Measurements from ENCODE around the gene PRICKLE1. TPM values are rescaled to one million over a fixed set of nuclear protein-coding genes. Genes with fewer than 3 reads are reported as not detected.

Gene PRICKLE1
- total and polyA plus RNA-seq, 2 donors (not counting 1 experiment from before 2014, with no cell fraction given) = 6.3 to 21.6 TPM

DNA sequence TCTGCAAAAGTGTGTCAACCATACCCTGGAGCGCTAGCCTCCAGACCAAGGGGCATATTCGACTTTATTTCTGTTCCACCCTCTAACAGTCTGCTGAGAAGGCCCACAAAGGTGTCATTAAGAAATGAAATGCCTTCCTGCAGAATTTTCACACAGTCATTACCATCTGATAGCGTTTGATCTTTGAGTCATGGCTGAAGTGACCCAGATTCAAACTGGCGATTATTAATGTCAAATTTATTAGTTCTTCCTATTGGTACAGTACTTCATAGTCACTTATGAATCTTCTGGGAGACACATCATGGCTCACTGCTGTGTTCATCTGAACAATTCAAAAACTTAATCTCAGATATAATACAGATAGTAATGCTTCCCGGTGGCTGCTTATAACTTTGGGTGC lies 13.2 kb downstream of the PRICKLE1 start:
- DNase-seq (no peak), ATAC-seq (ENCODE audit: low read depth) (no peak)
- peaks cover 13% of the 10 kb centered on the region for H3K27me3 Mint-ChIP-seq
- H3K9me3 ChIP-seq (ENCODE audit: control extremely low read depth in 1 of 3, control insufficient read depth in 2 of 3, insufficient read depth in 1 of 3, low read length in 2 of 3) = no peaks in the 10 kb centered on the region
- 92% methylated on average over 2 of the region's 5 CpGs for WGBS (ENCODE audit: insufficient coverage)
- no peak for TF ChIP-seq EZH2 (IDR thresholded peaks at IDR 0.05; ENCODE audit: borderline replicate concordance, insufficient read depth, low read depth, low read length, poor library complexity, severe bottlenecking)
- TF ChIP-seq, protein P1, sequence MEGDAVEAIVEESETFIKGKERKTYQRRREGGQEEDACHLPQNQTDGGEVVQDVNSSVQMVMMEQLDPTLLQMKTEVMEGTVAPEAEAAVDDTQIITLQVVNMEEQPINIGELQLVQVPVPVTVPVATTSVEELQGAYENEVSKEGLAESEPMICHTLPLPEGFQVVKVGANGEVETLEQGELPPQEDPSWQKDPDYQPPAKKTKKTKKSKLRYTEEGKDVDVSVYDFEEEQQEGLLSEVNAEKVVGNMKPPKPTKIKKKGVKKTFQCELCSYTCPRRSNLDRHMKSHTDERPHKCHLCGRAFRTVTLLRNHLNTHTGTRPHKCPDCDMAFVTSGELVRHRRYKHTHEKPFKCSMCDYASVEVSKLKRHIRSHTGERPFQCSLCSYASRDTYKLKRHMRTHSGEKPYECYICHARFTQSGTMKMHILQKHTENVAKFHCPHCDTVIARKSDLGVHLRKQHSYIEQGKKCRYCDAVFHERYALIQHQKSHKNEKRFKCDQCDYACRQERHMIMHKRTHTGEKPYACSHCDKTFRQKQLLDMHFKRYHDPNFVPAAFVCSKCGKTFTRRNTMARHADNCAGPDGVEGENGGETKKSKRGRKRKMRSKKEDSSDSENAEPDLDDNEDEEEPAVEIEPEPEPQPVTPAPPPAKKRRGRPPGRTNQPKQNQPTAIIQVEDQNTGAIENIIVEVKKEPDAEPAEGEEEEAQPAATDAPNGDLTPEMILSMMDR (IDR thresholded peaks at IDR 0.05) = no peak
- no peaks in the 10 kb centered on the region for H3K4me1 ChIP-seq (ENCODE audit: control insufficient read depth in 2 of 2, insufficient read depth in 2 of 2, low read length in 2 of 2)
- H3K27ac Mint-ChIP-seq = no peak overlapping the region
- ChIA-PET CTCF (no interaction called here), POLR2A (no interaction called here)
- H3K27ac ChIP-seq (ENCODE audit: low read length in 2 of 2) = no peak overlapping the region
- H3K4me3 Mint-ChIP-seq = no peak overlapping the region
- H3K79me2 ChIP-seq (ENCODE audit: control insufficient read depth, insufficient read depth, low read length) = no peaks in the 10 kb centered on the region
- H3K27me3 ChIP-seq (replicated peaks in 1 of 4; ENCODE audit: control extremely low read depth in 1 of 4, control insufficient read depth in 3 of 4, insufficient read depth in 4 of 4, low read length in 3 of 4) = peaks cover 0 to 6% (median 0%) of the 10 kb centered on the region in 4 experiments
- no peaks in the 10 kb centered on the region for H4K20me1 ChIP-seq (ENCODE audit: control insufficient read depth, insufficient read depth, low read length, poor library complexity, severe bottlenecking)
- no peaks in the 10 kb centered on the region for H3K36me3 ChIP-seq (replicated peaks in 1 of 2; ENCODE audit: control extremely low read depth in 1 of 2, control insufficient read depth in 1 of 2, extremely low read depth in 1 of 2, insufficient read depth in 2 of 2, low read length in 1 of 2)
- no peaks in the 10 kb centered on the region for H3K9me3 Mint-ChIP-seq (ENCODE audit: insufficient read depth)
- no peak overlapping the region for H3K4me3 ChIP-seq (ENCODE audit: control extremely low read depth in 1 of 5, extremely low read depth in 1 of 5, insufficient read depth in 1 of 5, low read depth in 2 of 5, low read length in 4 of 5)
- H3K4me1 Mint-ChIP-seq = no peaks in the 10 kb centered on the region
- no peak overlapping the region for H3K4me2 ChIP-seq (replicated peaks; ENCODE audit: low read depth, low read length, poor library complexity, severe bottlenecking)
- no peak overlapping the region for H3K9ac ChIP-seq (ENCODE audit: low read length)
- no peak overlapping the region for H2AFZ ChIP-seq (ENCODE audit: insufficient read depth, low read depth, low read length, poor library complexity, severe bottlenecking)
- intact Hi-C loops (cut with micrococcal nuclease) = no loop called here

DNA sequence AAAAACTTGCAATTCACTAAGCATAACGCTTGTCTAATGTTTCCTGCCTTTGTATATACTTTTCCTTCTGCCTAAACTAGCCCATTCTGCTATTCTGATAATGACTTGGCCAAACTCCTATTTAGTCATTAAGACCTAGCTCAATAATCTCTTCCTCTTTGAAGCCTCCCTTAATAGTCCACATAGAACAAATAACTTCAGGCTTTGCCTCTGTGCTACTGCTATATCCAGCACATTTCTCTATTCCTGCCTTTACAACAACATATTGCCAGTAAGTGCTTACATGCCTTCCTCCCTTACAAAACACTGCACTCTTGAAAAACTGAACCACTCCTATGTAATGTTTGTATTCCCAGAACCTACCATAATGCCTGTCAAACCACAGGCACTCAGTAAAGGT lies 13.8 kb downstream of the PRICKLE1 start:
- Histone ChIP-seq H3K79me2 (ENCODE audit: control insufficient read depth, insufficient read depth, low read length) (no peaks in the 10 kb centered on the region), H3K9ac (ENCODE audit: low read length) (no peak overlapping the region), H4K20me1 (ENCODE audit: control insufficient read depth, insufficient read depth, low read length, poor library complexity, severe bottlenecking) (no peaks in the 10 kb centered on the region), H3K4me2 (replicated peaks; ENCODE audit: low read depth, low read length, poor library complexity, severe bottlenecking) (no peak overlapping the region), H3K4me1 (ENCODE audit: control insufficient read depth in 2 of 2, insufficient read depth in 2 of 2, low read length in 2 of 2) (no peaks in the 10 kb centered on the region), H2AFZ (ENCODE audit: insufficient read depth, low read depth, low read length, poor library complexity, severe bottlenecking) (no peak overlapping the region), H3K9me3 (ENCODE audit: control extremely low read depth in 1 of 3, control insufficient read depth in 2 of 3, insufficient read depth in 1 of 3, low read length in 2 of 3) (no peaks in the 10 kb centered on the region), H3K27ac (ENCODE audit: low read length in 2 of 2) (no peak overlapping the region), H3K27me3 (replicated peaks in 1 of 4; ENCODE audit: control extremely low read depth in 1 of 4, control insufficient read depth in 3 of 4, insufficient read depth in 4 of 4, low read length in 3 of 4) (peaks cover 0 to 3% (median 0%) of the 10 kb centered on the region in 4 experiments), H3K4me3 (ENCODE audit: control extremely low read depth in 1 of 5, extremely low read depth in 1 of 5, insufficient read depth in 1 of 5, low read depth in 2 of 5, low read length in 4 of 5) (no peak overlapping the region), H3K36me3 (replicated peaks in 1 of 2; ENCODE audit: control extremely low read depth in 1 of 2, control insufficient read depth in 1 of 2, extremely low read depth in 1 of 2, insufficient read depth in 2 of 2, low read length in 1 of 2) (no peaks in the 10 kb centered on the region)
- ATAC-seq (ENCODE audit: low read depth) (no peak), DNase-seq (no peak)
- intact Hi-C loops (cut with micrococcal nuclease) = no loop called here
- Mint-ChIP-seq H3K27me3 (peaks cover 11% of the 10 kb centered on the region), H3K9me3 (ENCODE audit: insufficient read depth) (no peaks in the 10 kb centered on the region), H3K27ac (no peak overlapping the region), H3K4me3 (no peak overlapping the region), H3K4me1 (no peaks in the 10 kb centered on the region)
- 58% methylated on average over 1 of the region's 1 CpG for WGBS (ENCODE audit: insufficient coverage)
- no peak for TF ChIP-seq EZH2 (IDR thresholded peaks at IDR 0.05; ENCODE audit: borderline replicate concordance, insufficient read depth, low read depth, low read length, poor library complexity, severe bottlenecking)
- TF ChIP-seq, protein P1 (IDR thresholded peaks at IDR 0.05) = no peak
- POLR2A ChIA-PET = no interaction called here
- CTCF ChIA-PET = no interaction called here
